NT2/D1 (cell line): ENCODE results near the gene BOLA2B.

Experiments
- DNase-seq: peaks from one replicate; pipeline ENCODE4 v3.0.0-alpha.2; 2011; ENCODE audit warnings: low read depth, low spot score
- H3K27me3 ChIP-seq: 2 replicates; pipeline ENCODE4 v1.6.0; 2011; ENCODE audit warnings: mild to moderate bottlenecking; ENCODE audit not compliant: insufficient read length, insufficient read depth
- H3K36me3 ChIP-seq: 2 replicates; pipeline ENCODE4 v1.6.1; 2011; ENCODE audit warnings: mild to moderate bottlenecking, low read length, mixed read lengths; ENCODE audit not compliant: insufficient read depth, insufficient read length
- H3K4me1 ChIP-seq: 2 replicates; pipeline ENCODE4 v1.5.1; 2011; ENCODE audit not compliant: insufficient read depth, insufficient read length
- H3K4me3 ChIP-seq: 2 replicates; pipeline ENCODE4 v1.5.1; 2011; ENCODE audit warnings: low read depth; ENCODE audit not compliant: insufficient read length
- H3K9ac ChIP-seq: 2 replicates; pipeline ENCODE4 v1.6.0; 2011; ENCODE audit warnings: low read depth; ENCODE audit not compliant: insufficient read length
- H3K9me3 ChIP-seq: 2 replicates; pipeline ENCODE4 v1.5.1; 2011; ENCODE audit warnings: mild to moderate bottlenecking, low read length; ENCODE audit not compliant: insufficient read depth
- SUZ12 ChIP-seq: IDR thresholded peaks from 2 replicates; pipeline ENCODE4 v1.6.1; 2011; ENCODE audit not compliant: insufficient read length, insufficient read depth; ENCODE audit errors: extremely low read depth
- YY1 ChIP-seq: IDR thresholded peaks from 2 replicates; pipeline ENCODE4 v1.6.1; 2011; ENCODE audit not compliant: insufficient read length, insufficient read depth
- ZNF274 ChIP-seq: IDR thresholded peaks from 2 replicates; pipeline ENCODE4 v1.6.1; 2011; ENCODE audit warnings: mild to moderate bottlenecking, low read depth, low read length

The BOLA2B gene

DNA sequence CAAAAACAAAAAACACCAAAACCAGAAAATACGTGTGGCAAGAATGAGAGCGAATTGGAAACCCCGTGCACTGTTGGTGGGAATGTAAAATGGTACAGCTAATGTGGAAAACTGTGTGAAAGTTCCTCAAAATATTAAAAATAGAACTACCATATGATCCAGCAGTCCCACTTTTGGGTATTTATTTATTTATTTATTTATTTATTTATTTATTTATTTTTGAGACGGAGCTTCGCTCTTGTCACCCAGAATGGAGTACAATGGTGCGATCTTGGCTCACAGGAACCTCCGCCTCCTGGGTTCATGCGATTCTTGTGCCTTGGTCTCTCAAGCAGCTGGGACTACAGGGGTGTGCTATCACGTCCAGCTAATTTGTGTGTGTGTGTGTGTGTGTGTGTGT lies 40.9 kb downstream of the BOLA2B start:
- TF ChIP-seq ZNF274 (no peak), YY1 (no peak), SUZ12 (no peak)
- no peak overlapping the region for H3K9ac ChIP-seq
- no peak for DNase-seq
- H3K27me3 ChIP-seq: no peaks in the 10 kb centered on the region
- H3K4me1 ChIP-seq: no peaks in the 10 kb centered on the region
- no peaks in the 10 kb centered on the region for H3K36me3 ChIP-seq
- no peak overlapping the region for H3K4me3 ChIP-seq
- peaks cover 14% of the 10 kb centered on the region for H3K9me3 ChIP-seq

- TF ChIP-seq ZNF274 (no peak), SUZ12 (no peak), YY1 (no peak)
These were observed 42.4 kb downstream of the BOLA2B start for GRCh38 chr16:30151091-30151490.

GRCh38 chr16:30149250-30149930 lies 44.1 kb downstream of the BOLA2B start:
- no peak overlapping the region for H3K4me3 ChIP-seq
- H3K9ac ChIP-seq: no peak overlapping the region
- no peak for DNase-seq
- TF ChIP-seq SUZ12 (no peak), ZNF274 (no peak), YY1 (no peak)
- H3K36me3 ChIP-seq: no peaks in the 10 kb centered on the region
- H3K4me1 ChIP-seq: no peaks in the 10 kb centered on the region
- peaks cover 14% of the 10 kb centered on the region for H3K9me3 ChIP-seq
- H3K27me3 ChIP-seq: no peaks in the 10 kb centered on the region

More at GRCh38 chr16:30151091-30151490, 42.4 kb downstream of the BOLA2B start:
- Histone ChIP-seq H3K4me1 (no peaks in the 10 kb centered on the region), H3K27me3 (no peaks in the 10 kb centered on the region), H3K36me3 (no peaks in the 10 kb centered on the region), H3K9me3 (peaks cover 14% of the 10 kb centered on the region), H3K9ac (no peak overlapping the region), H3K4me3 (no peak overlapping the region)
- DNase-seq: no peak

- DNase-seq: no peak
- Histone ChIP-seq H3K27me3 (no peaks in the 10 kb centered on the region), H3K9ac (no peak overlapping the region), H3K9me3 (peaks cover 14% of the 10 kb centered on the region), H3K4me1 (no peaks in the 10 kb centered on the region), H3K36me3 (no peaks in the 10 kb centered on the region), H3K4me3 (no peak overlapping the region)
- TF ChIP-seq SUZ12: no peak
These were observed 45.5 kb downstream of the BOLA2B start for GRCh38 chr16:30147843-30148510.

DNA sequence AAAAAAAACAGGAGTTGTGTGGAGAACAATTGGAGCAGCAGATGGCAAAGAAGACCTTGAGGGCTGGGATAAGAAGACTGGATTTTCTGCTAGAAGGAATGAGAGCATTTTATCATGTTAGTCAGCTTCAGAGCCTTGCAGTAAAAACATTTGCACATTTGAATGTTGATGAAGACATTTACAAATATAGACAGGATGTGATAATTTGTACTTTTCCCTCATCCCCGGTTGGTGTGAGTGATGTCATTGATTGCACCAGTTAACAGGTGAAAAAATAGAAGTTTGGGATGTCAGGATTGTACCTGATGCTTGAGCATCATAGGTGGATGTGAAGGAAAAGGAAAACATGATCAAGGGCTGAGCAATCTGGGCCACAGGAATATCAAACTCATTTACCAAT lies 47.8 kb downstream of the BOLA2B start:
- Histone ChIP-seq H3K36me3 (no peaks in the 10 kb centered on the region), H3K27me3 (no peaks in the 10 kb centered on the region), H3K4me1 (no peaks in the 10 kb centered on the region), H3K9ac (no peak overlapping the region), H3K4me3 (no peak overlapping the region), H3K9me3 (peaks cover 14% of the 10 kb centered on the region)
- no peak for DNase-seq
- TF ChIP-seq YY1: no peak
- no peak for TF ChIP-seq SUZ12
- no peak for TF ChIP-seq ZNF274

- Histone ChIP-seq H3K9me3 (peaks cover 14% of the 10 kb centered on the region), H3K4me3 (no peak overlapping the region), H3K36me3 (no peaks in the 10 kb centered on the region), H3K27me3 (no peaks in the 10 kb centered on the region), H3K9ac (no peak overlapping the region), H3K4me1 (no peaks in the 10 kb centered on the region)
- TF ChIP-seq ZNF274: no peak
- no peak for TF ChIP-seq SUZ12
- no peak for TF ChIP-seq YY1
- no peak for DNase-seq
These were observed 48.5 kb downstream of the BOLA2B start for GRCh38 chr16:30144917-30145316.

DNA sequence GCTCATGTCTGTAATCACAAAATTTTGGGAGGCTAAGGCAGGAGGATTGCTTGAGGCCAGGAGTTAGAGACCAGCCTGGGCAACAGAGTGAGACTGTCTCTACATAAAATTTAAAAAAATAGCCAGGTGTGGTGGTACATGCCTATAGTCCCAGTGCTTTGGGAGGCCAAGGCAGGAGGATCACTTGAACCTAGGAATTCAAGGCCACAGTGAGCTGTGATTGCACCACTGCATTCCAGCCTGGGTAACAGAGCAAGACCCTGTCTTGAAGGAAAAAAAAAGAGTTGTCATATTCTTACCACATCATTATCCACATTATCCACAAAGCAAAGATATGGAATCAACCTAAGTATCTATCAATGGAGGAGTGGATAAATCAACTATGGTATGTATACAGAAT lies 49.4 kb downstream of the BOLA2B start:
- Histone ChIP-seq H3K27me3 (no peaks in the 10 kb centered on the region), H3K36me3 (no peaks in the 10 kb centered on the region), H3K9me3 (peaks cover 5% of the 10 kb centered on the region), H3K4me3 (no peak overlapping the region), H3K9ac (no peak overlapping the region), H3K4me1 (no peaks in the 10 kb centered on the region)
- DNase-seq: no peak
- TF ChIP-seq YY1 (no peak), ZNF274 (no peak), SUZ12 (no peak)
